NB4 (cell line): ENCODE measurements around the gene LONP2.

Experiments
- DNase-seq: peaks from one replicate; pipeline ENCODE4 v3.0.0; 2010; ENCODE audit warnings: low read depth
- H3K4me3 ChIP-seq: one replicate; pipeline ENCODE4 v1.5.1; 2011; ENCODE audit warnings: mild to moderate bottlenecking, low read depth, low read length, moderate library complexity
- CTCF ChIP-seq: IDR thresholded peaks from one replicate; pipeline ENCODE4 v1.5.1; 2012; ENCODE audit warnings: low read depth, low read length
- MAX ChIP-seq: IDR thresholded peaks from 2 replicates; pipeline ENCODE4 v1.6.1; 2011; ENCODE audit warnings: low read depth, low read length
- MYC ChIP-seq: IDR thresholded peaks from 2 replicates; pipeline ENCODE4 v1.6.1; 2011; ENCODE audit warnings: low read depth, low read length
- POLR2A ChIP-seq: IDR thresholded peaks from 2 replicates; pipeline ENCODE4 v1.6.1; 2011; ENCODE audit warnings: mild to moderate bottlenecking; ENCODE audit not compliant: insufficient read length; ENCODE audit errors: extremely low read depth

Gene LONP2

GRCh38 chr16:48261569-48261968, 17.5 kb downstream of the LONP2 start:
- no peak for DNase-seq
- no peak for TF ChIP-seq MAX
- TF ChIP-seq CTCF = no peak
- no peak for TF ChIP-seq POLR2A
- TF ChIP-seq MYC = no peak
- H3K4me3 ChIP-seq = no peak overlapping the region

GRCh38 chr16:48262631-48263030, 18.5 kb downstream of the LONP2 start:
- TF ChIP-seq POLR2A (no peak), MYC (no peak), MAX (no peak), CTCF (no peak)
- no peak for DNase-seq
- no peak overlapping the region for H3K4me3 ChIP-seq

GRCh38 chr16:48269011-48269410, 24.9 kb downstream of the LONP2 start:
- no peak overlapping the region for H3K4me3 ChIP-seq
- no peak for TF ChIP-seq MYC
- TF ChIP-seq CTCF = no peak
- no peak for TF ChIP-seq POLR2A
- no peak for TF ChIP-seq MAX
- no peak for DNase-seq

- no peak for TF ChIP-seq MYC
- TF ChIP-seq POLR2A = no peak
- DNase-seq = no peak
- H3K4me3 ChIP-seq = no peak overlapping the region
These were observed 27.6 kb downstream of the LONP2 start for GRCh38 chr16:48271728-48272127.

GRCh38 chr16:48272837-48273421, 28.8 kb downstream of the LONP2 start:
- no peak for TF ChIP-seq POLR2A
- TF ChIP-seq MYC = no peak
- TF ChIP-seq MAX = no peak
- TF ChIP-seq CTCF = no peak
- no peak overlapping the region for H3K4me3 ChIP-seq
- DNase-seq = no peak

- H3K4me3 ChIP-seq = no peak overlapping the region
- DNase-seq = no peak
- no peak for TF ChIP-seq CTCF
- TF ChIP-seq POLR2A = no peak
- no peak for TF ChIP-seq MAX
- no peak for TF ChIP-seq MYC
These were observed 30.4 kb downstream of the LONP2 start for GRCh38 chr16:48274476-48274875.
